ENCODE data around the gene CBARP. TPM values are rescaled to one million over a fixed set of nuclear protein-coding genes. Genes with fewer than 3 reads are reported as not detected.

The CBARP gene
- total and polyA plus RNA-seq, 2 of the 13 experiments (the other 11 are each of a cell fraction or from before 2014, with no cell fraction given) = 1.2 to 1.4 TPM

- H3K4me3 ChIP-seq (replicated peaks in 1 of 3; ENCODE audit: insufficient read depth in 1 of 3, low read depth in 2 of 3, low read length in 3 of 3) = peak overlapping the region in 2 of 3 experiments; percentile 21 to 67; a peak in 3 of 6 replicates
- peaks cover 88% of the 10 kb centered on the region for H3K4me1 ChIP-seq (ENCODE audit: insufficient read depth, low read length)
- peak overlapping the region; percentile 27; the same call in 1 of the 2 replicates for H3K9ac ChIP-seq (ENCODE audit: insufficient read depth, low read depth, low read length)
- BruUV-seq (replicated peaks) = no TSS peak
- ChIA-PET CTCF (ENCODE audit: low intra/inter-chr PET ratio, low total read pairs) (no interaction called here), POLR2A (interaction anchor here (0.7 to 13.7 kb wide), 4 partner anchors 4 to 33 kb away, joined by 3 to 668 read pairs (median 566); partner anchors contain the start of genes ATP5F1D, CIRBP and MIDN)
- in situ Hi-C loops (cut with HindIII; ENCODE audit: extremely low pct_ligation_motif_present, low pct_unique_long_range_greater_than_20kb) = no loop called here
- H3K27ac ChIP-seq (ENCODE audit: extremely low read length, insufficient read depth, low read length) = peak overlapping the region; percentile 85
- intact Hi-C loops (cut with micrococcal nuclease; ENCODE audit: unreplicated experiment) = no loop called here
- no peaks in the 10 kb centered on the region for H3K9me3 ChIP-seq (ENCODE audit: low read length)
- H3K27me3 ChIP-seq (ENCODE audit: control insufficient read depth in 1 of 2, insufficient read depth in 2 of 2, low read length in 2 of 2) = no peaks in the 10 kb centered on the region
- peaks cover 18 to 38% of the 10 kb centered on the region in 2 experiments for H3K36me3 ChIP-seq (replicated peaks in 1 of 2; ENCODE audit: control insufficient read depth in 1 of 2, insufficient read depth in 2 of 2, low read length in 2 of 2)
- TF ChIP-seq ZNF496 (CRISPR knock-in tag; IDR thresholded peaks at IDR 0.05; ENCODE audit: insufficient replicate concordance) (no peak), U2AF1 (optimal IDR thresholded peaks at IDR 0.05; ENCODE audit: low read depth, low read length) (peak; percentile 71)
- FAIRE-seq = no peak
- H3K4me2 ChIP-seq (ENCODE audit: low read depth, low read length) = peak overlapping the region; percentile 79
- 28% methylated on average over 15 of the region's 15 CpGs for WGBS (ENCODE audit: low lambda C conversion rate)
- peaks cover 50% of the 10 kb centered on the region; the same call in 1 of the 2 replicates for H4K20me1 ChIP-seq (ENCODE audit: insufficient read depth, low read length)
- ATAC-seq = no peak
- H3K79me2 ChIP-seq (ENCODE audit: insufficient read depth, low read length) = peaks cover 18% of the 10 kb centered on the region
- no peak overlapping the region for H2AFZ ChIP-seq (ENCODE audit: low read length)
- no peak for DNase-seq (ENCODE audit: low spot score)
Observed at GRCh38 chr19:1258707-1259205, 21.0 kb upstream of the CBARP start.

- Histone ChIP-seq H3K4me1 (ENCODE audit: insufficient read depth, low read length) (peaks cover 89% of the 10 kb centered on the region), H3K9ac (ENCODE audit: insufficient read depth, low read depth, low read length) (peak overlapping the region; percentile 27; the same call in 1 of the 2 replicates), H3K9me3 (ENCODE audit: low read length) (no peaks in the 10 kb centered on the region), H3K4me3 (replicated peaks in 1 of 3; ENCODE audit: insufficient read depth in 1 of 3, low read depth in 2 of 3, low read length in 3 of 3) (no peak overlapping the region), H3K27ac (ENCODE audit: extremely low read length, insufficient read depth, low read length) (peak overlapping the region; percentile 85), H3K79me2 (ENCODE audit: insufficient read depth, low read length) (peaks cover 21% of the 10 kb centered on the region), H3K36me3 (replicated peaks in 1 of 2; ENCODE audit: control insufficient read depth in 1 of 2, insufficient read depth in 2 of 2, low read length in 2 of 2) (peaks cover 18 to 38% of the 10 kb centered on the region in 2 experiments), H4K20me1 (ENCODE audit: insufficient read depth, low read length) (peaks cover 53% of the 10 kb centered on the region; the same call in 1 of the 2 replicates), H3K4me2 (ENCODE audit: low read depth, low read length) (peak overlapping the region; percentile 79), H2AFZ (ENCODE audit: low read length) (no peak overlapping the region), H3K27me3 (ENCODE audit: control insufficient read depth in 1 of 2, insufficient read depth in 2 of 2, low read length in 2 of 2) (no peaks in the 10 kb centered on the region)
- DNase-seq (ENCODE audit: low spot score) = no peak
- no peak for ATAC-seq
- intact Hi-C loops (cut with micrococcal nuclease; ENCODE audit: unreplicated experiment) (no loop called here), in situ Hi-C loops (cut with HindIII; ENCODE audit: extremely low pct_ligation_motif_present, low pct_unique_long_range_greater_than_20kb) (no loop called here)
- ChIA-PET POLR2A (interaction anchor here (12.8 to 13.7 kb wide), 2 partner anchors 6 to 15 kb away, joined by 464 to 668 read pairs; partner anchors contain the start of genes ATP5F1D and CIRBP), CTCF (ENCODE audit: low intra/inter-chr PET ratio, low total read pairs) (no interaction called here)
- BruUV-seq (replicated peaks) = TSS peak; percentile 50
- whole genome bisulfite sequencing (ENCODE audit: low lambda C conversion rate) = 86% methylated on average over 2 of the region's 8 CpGs
- FAIRE-seq = no peak
- no peak for TF ChIP-seq TEAD2 (CRISPR knock-in tag; IDR thresholded peaks at IDR 0.05)
- no peak for TF ChIP-seq ZNF558 (CRISPR knock-in tag; IDR thresholded peaks at IDR 0.05; ENCODE audit: borderline replicate concordance)
- peak; percentile 33; the same call in 1 of the 2 replicates for TF ChIP-seq RAD21 (CRISPR knock-in tag; IDR thresholded peaks at IDR 0.05)
- no peak for TF ChIP-seq ZNF773 (CRISPR knock-in tag; IDR thresholded peaks at IDR 0.05; ENCODE audit: borderline replicate concordance)
- TF ChIP-seq SNAPC2 (CRISPR knock-in tag; IDR thresholded peaks at IDR 0.05) = no peak
- TF ChIP-seq ZNF282 (IDR thresholded peaks at IDR 0.05; ENCODE audit: partially characterized antibody) = no peak
- no peak for TF ChIP-seq MTA3 (CRISPR knock-in tag; IDR thresholded peaks at IDR 0.05)
- no peak for TF ChIP-seq PLSCR1 (CRISPR knock-in tag; IDR thresholded peaks at IDR 0.05; ENCODE audit: borderline replicate concordance)
- no peak for TF ChIP-seq WIZ (CRISPR knock-in tag; IDR thresholded peaks at IDR 0.05)
- peak; percentile 44 for TF ChIP-seq POLR2AphosphoS5 (IDR thresholded peaks at IDR 0.05; ENCODE audit: low read depth, low read length)
- TF ChIP-seq HNF1B (CRISPR knock-in tag; IDR thresholded peaks at IDR 0.05) = no peak
- no peak for TF ChIP-seq NAIF1 (CRISPR knock-in tag; IDR thresholded peaks at IDR 0.05; ENCODE audit: borderline replicate concordance)
- no peak for TF ChIP-seq MAFG (CRISPR knock-in tag; IDR thresholded peaks at IDR 0.05)
- peak; percentile 64 for TF ChIP-seq AGO2 (optimal IDR thresholded peaks at IDR 0.05; ENCODE audit: low read depth, low read length)
- TF ChIP-seq ZNF720 (CRISPR knock-in tag; IDR thresholded peaks at IDR 0.05) = no peak
Observed at GRCh38 chr19:1258163-1258492, 20.3 kb upstream of the CBARP start.
